GM23338 (cell line): ENCODE measurements around the gene GPA33. TPM values are rescaled to one million over a fixed set of nuclear protein-coding genes. Genes with fewer than 3 reads are reported as not detected.

Experiments
- CTCF ChIP-seq, 2 experiments: fragments of 200-600 bp in 1 of 2; sonication (generic) in 1 of 2; conservative IDR thresholded peaks; 2 replicates each; pipeline versions ENCODE4 v1.5.1 to v1.6.1; 2016 to 2017; ENCODE audit warnings: antibody characterized with exemption in 2 of 2, low read depth in 2 of 2, mild to moderate bottlenecking in 2 of 2, moderate library complexity in 1 of 2
- ETS1 ChIP-seq: IDR thresholded peaks from 2 replicates; pipeline ENCODE4 v1.6.1; 2016; ENCODE audit warnings: antibody characterized with exemption
- EZH2 ChIP-seq: fragments of 200-600 bp; sonication (generic); IDR thresholded peaks from one replicate; pipeline ENCODE4 v1.8.0; 2017; ENCODE audit warnings: antibody characterized with exemption, mild to moderate bottlenecking, low read depth; ENCODE audit not compliant: unreplicated experiment
- JUNB ChIP-seq: IDR thresholded peaks from one replicate; pipeline ENCODE4 v1.6.1; 2016; ENCODE audit warnings: antibody characterized with exemption; ENCODE audit not compliant: unreplicated experiment
- NANOG ChIP-seq: IDR thresholded peaks from 2 replicates; pipeline ENCODE4 v1.6.1; 2016; ENCODE audit warnings: antibody characterized with exemption, borderline replicate concordance
- POLR2AphosphoS5 ChIP-seq: IDR thresholded peaks from 2 replicates; pipeline ENCODE4 v1.6.1; 2016; ENCODE audit warnings: antibody characterized with exemption, low read depth
- STAT1 ChIP-seq: IDR thresholded peaks from one replicate; pipeline ENCODE4 v1.6.1; 2016; ENCODE audit warnings: antibody characterized with exemption; ENCODE audit not compliant: unreplicated experiment
- ZNF114 ChIP-seq: fragments of 250-450 bp; sonication (Bioruptor Pico); IDR thresholded peaks from 2 replicates; pipeline ENCODE4 v1.5.0; 2020; ENCODE audit warnings: mild to moderate bottlenecking, moderate library complexity
- ZNF462 ChIP-seq: fragments of 250-450 bp; sonication (Bioruptor Pico); IDR thresholded peaks from 2 replicates; pipeline ENCODE4 v1.5.0; 2020; ENCODE audit warnings: mild to moderate bottlenecking, moderate library complexity
- polyA plus RNA-seq: library from polyadenylated mRNA; unstranded; fragments of >200 nt; fragmentation: Nextera tagmentation; extraction: Ambion mirVana; gene quantifications from 2 replicates; pipeline ENCODE4 v1.2.1, GENCODE V29; 2016
- total RNA-seq: library from RNA; depleted of rRNA; stranded (reverse); fragments of >200 nt; shearing (Covaris generic); gene quantifications from 2 replicates; pipeline ENCODE4 v1.2.3, GENCODE V29; 2014

Gene GPA33
- total and polyA plus RNA-seq, 2 experiments from 2014 or later: 0.10 to 0.28 TPM

- TF ChIP-seq ZNF462 (CRISPR knock-in tag): no peak
- no peak for TF ChIP-seq EZH2
- TF ChIP-seq POLR2AphosphoS5: no peak
- no peak for TF ChIP-seq NANOG
- no peak for TF ChIP-seq JUNB
- no peak for TF ChIP-seq ETS1
- TF ChIP-seq ZNF114 (CRISPR knock-in tag): no peak
- TF ChIP-seq STAT1: no peak
- TF ChIP-seq CTCF (conservative IDR thresholded peaks at IDR 0.05; ENCODE audit: low read depth in 2 of 2): no peak
These were observed 22.3 kb downstream of the GPA33 start (continued) for GRCh38 chr1:167067904-167068303.
